Measurements from ENCODE around the gene ANTXR2.
A peak's percentile ranks its signal among the peaks of the same experiment; 100 is the strongest.
"Not testable (repeated sequence)": the region's sequence is repeated elsewhere in the genome, so short reads cannot be mapped to it uniquely, and the experiment has no call there.

ANTXR2 gene

GRCh38 chr4:80015407-80016189 lies 57.4 kb downstream of the ANTXR2 start:
- DNase-seq = no peak

- no peak for DNase-seq
Observed at GRCh38 chr4:80014531-80014930, 58.5 kb downstream of the ANTXR2 start.

- DNase-seq = no peak
Observed at GRCh38 chr4:80012291-80012690, 60.7 kb downstream of the ANTXR2 start.

GRCh38 chr4:80011636-80012236 lies 61.3 kb downstream of the ANTXR2 start:
- DNase-seq = no peak

- DNase-seq = no peak
Observed at GRCh38 chr4:80010316-80010715, 62.7 kb downstream of the ANTXR2 start.

- no peak for DNase-seq
Observed at GRCh38 chr4:80009806-80010205, 63.2 kb downstream of the ANTXR2 start.

GRCh38 chr4:80008971-80009370 lies 64.1 kb downstream of the ANTXR2 start:
- DNase-seq = no peak

GRCh38 chr4:80008351-80008750 lies 64.7 kb downstream of the ANTXR2 start:
- no peak for DNase-seq

- no peak for DNase-seq
Observed at GRCh38 chr4:80007745-80008149, 65.3 kb downstream of the ANTXR2 start.

GRCh38 chr4:80006935-80007744 lies 65.9 kb downstream of the ANTXR2 start:
- DNase-seq = peak; percentile 12

- DNase-seq = peak; percentile 7
Observed at GRCh38 chr4:80005863-80006262, 67.2 kb downstream of the ANTXR2 start.

GRCh38 chr4:80004319-80004718 lies 68.7 kb downstream of the ANTXR2 start:
- no peak for DNase-seq

GRCh38 chr4:80002559-80002958 lies 70.5 kb downstream of the ANTXR2 start:
- not testable (repeated sequence) for DNase-seq

- DNase-seq = not testable (repeated sequence)
Observed at GRCh38 chr4:79999048-79999447, 74.0 kb downstream of the ANTXR2 start.

GRCh38 chr4:79998201-79998600 lies 74.8 kb downstream of the ANTXR2 start:
- no peak for DNase-seq

GRCh38 chr4:79996851-79997250 lies 76.2 kb downstream of the ANTXR2 start:
- no peak for DNase-seq

- DNase-seq = no peak
Observed at GRCh38 chr4:79993476-79993875, 79.6 kb downstream of the ANTXR2 start.

GRCh38 chr4:79991601-79992000 lies 81.4 kb downstream of the ANTXR2 start:
- DNase-seq = no peak

- DNase-seq = not testable (repeated sequence)
Observed at GRCh38 chr4:79991100-79991499, 81.9 kb downstream of the ANTXR2 start.

- DNase-seq = no peak
Observed at GRCh38 chr4:79987401-79987800, 85.6 kb downstream of the ANTXR2 start.

- DNase-seq = no peak
Observed at GRCh38 chr4:79983431-79983830, 89.6 kb downstream of the ANTXR2 start.

- no peak for DNase-seq
Observed at GRCh38 chr4:79982601-79983322, 90.3 kb downstream of the ANTXR2 start.

- DNase-seq = no peak
Observed at GRCh38 chr4:79980448-79980847, 92.6 kb downstream of the ANTXR2 start.

Data from activated CD4-positive, alpha-beta T cell treated with anti-CD3 and anti-CD28 coated beads for 48 hours (primary cell).